ENCODE measurements around the gene STRA6.

STRA6 gene

GRCh38 chr15:74205582-74205947 lies 3.0 kb upstream of the STRA6 start:
- DNase-seq: no peak

DNA sequence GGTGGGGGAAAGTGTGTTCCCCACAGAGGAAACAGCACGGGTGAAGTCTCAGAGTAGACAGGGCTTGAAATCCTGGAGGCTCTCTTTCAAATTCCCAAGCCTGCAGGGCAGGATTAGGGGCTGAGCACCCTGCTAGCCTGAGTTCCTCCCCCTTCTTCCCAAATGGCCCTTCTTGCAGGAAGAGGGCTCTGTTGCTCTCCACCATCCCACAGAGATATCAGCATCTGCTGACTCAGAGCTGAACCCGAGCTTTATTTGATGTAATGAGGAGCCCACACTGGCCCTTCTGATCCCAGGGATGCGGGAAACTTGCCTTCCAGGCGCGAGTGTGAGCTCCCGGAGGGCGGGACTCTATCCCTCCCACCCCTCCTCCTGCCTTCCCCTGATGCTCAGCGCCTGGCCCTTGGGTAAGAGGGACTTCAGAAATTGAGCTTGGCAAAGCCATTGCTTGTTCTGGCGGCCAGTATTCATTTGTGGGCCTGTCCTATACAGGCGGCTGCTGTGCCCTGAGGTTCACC lies 1.4 kb upstream of the STRA6 start:
- DNase-seq: no peak

DNA sequence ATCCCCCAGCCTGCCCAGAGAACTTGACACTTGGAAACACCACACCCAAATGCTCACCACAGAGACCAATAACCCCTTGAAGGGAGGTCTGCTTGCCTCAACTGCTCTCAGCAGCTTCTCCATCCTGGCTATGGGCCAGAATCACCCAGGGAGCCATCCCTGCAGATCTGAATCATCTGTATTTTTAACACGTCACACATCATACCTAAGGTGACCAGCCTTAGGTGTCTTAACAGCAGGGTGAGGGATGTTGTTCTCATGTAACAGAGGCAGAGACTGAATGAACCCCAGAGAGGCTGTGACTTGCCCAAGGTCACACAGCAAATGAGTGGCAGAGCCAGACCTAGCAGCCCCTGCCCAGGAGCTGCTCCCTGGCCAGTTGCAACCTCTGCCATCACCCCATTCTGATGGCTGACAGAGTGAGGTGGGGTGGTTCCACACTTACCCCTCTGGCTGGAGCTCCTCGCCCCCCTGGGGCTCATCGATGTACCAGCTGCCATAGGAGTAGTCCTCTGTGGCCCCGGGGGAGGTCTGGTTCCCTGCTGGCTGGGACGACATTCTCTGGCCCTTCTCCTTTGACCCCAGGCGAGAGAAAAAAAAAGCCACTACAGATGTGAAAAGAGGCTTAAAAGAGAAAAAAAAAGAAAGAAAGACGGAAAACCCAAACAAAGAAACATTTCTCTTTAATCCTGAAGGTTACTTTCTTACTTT lies 722 bp downstream of the STRA6 start:
- no peak for DNase-seq

- DNase-seq: no peak
Observed at GRCh38 chr15:74200871-74201419, 1.6 kb downstream of the STRA6 start.

GRCh38 chr15:74200412-74200815 lies 2.2 kb downstream of the STRA6 start:
- peak; percentile 14 for DNase-seq

GRCh38 chr15:74199297-74199652 lies 3.3 kb downstream of the STRA6 start:
- no peak for DNase-seq

- DNase-seq: no peak
Observed at GRCh38 chr15:74197176-74197965, 5.2 kb downstream of the STRA6 start.

DNA sequence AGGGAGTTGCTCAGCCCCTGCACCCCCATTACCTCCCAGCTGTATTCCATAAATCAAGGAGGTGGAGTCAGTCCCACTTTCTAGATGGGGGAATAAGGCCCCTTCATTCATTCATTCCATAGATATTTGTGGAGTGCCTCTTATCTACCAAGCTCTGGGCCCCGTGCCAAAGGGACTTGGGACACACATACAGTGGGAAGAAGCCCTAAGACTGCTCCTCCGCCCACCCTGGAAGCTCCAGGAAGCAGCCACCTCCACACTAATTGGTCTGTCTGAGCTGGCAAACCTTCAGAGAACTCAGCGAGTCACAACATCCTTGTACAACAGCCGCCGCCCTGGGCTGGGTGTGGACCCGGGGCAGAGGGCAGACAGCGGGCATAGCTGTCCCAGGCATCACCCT lies 6.4 kb downstream of the STRA6 start:
- DNase-seq: peak; percentile 46

- DNase-seq: peak; percentile 4
Observed at GRCh38 chr15:74194572-74195559, 7.7 kb downstream of the STRA6 start.

DNA sequence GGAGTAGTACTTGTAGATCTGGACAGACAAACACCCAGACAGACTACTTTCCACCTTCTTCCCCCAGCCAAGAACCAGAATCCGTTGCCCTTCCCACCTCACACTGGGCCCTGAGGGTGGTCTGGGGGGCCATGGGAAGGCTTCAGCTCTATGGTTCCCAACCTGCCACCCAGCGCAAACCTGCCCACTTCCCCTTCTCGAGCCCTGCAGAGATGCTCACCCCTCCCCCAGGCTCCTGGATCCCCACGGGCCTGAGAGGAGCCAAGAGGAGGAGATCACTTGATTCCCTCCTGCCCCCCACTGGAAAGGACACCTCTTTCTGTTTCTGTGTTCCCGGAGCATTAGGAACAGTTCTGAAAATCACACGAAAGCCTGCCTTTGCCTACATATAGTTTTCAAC lies 8.7 kb downstream of the STRA6 start:
- no peak for DNase-seq

DNA sequence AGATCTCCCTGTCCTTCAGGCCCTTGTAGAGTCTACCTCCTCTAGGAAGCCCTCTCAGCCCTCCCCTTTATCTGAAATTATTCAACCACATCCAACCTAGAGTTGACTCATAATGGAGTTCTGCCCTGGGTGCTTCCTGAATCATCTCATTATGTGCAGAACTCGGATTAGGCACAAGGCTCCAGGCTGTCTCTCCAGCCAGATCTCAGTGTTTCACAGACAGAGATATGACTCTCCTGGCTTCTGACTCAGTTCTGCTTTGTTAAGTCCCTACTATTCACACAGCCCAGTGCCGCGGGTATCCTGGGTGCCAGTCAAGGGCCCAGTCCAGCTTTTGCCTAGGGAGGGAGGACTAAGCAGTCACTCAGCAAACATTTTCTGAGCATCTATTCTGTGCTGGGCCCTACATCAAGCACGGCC lies 9.3 kb downstream of the STRA6 start:
- DNase-seq: no peak

DNA sequence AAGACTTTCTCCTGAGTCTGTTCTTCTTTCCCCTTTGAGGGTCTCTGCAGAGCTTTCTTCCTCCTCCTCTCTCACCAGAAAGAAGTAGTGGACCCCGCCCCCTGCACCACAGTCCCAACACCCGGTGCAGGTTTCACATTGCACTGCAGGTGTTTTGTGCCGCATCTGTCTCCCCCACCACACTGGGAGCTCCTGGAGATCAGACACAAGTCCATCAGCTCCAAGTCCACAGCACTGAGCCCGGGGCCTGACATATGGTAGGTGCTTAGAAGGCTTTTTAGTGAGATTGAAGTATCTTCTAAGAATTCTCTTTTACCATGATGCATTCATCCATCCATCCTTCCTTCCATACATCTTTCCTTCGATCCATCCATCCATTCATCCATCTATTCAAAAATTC lies 9.8 kb downstream of the STRA6 start:
- no peak for DNase-seq

DNA sequence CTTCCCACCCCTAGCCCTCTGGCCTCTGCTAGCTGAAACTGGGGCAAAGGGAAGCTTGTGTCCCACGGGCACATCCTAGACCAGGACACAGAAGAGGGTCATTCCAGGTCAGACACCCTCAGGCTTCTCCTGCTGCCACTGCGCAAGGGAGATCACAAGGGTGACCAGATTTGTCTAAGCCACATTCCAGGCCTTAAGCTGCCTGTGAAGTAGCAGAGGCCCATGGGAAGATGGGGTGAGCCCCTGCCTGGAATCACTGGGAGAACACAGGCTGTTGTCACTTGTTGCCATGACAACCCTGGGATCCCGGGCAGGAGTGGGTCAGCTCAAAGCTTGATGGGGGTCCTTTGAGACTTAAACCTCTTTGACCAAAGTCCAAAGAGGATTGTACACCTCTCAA lies 10.8 kb downstream of the STRA6 start:
- DNase-seq: no peak

DNA sequence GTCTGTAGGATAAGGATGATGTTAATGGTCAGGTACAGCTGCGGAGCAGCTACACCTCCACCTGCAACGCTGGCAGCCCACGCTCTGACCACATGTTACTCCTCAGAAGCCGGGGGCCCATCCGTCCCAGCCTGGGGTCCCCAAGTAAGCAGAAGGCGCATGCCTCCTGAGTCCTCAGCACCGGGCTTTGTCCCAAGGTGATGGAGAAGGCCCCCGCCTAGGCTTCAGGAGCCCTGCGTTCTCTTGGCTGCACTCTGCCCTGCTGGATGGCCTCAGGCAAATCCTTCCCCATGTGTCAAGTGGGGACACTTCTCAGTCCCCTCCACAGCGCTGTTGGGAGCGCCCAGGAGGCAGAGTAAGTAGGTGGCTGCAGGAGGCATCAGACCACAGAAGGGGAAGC lies 14.4 kb downstream of the STRA6 start:
- no peak for DNase-seq

- DNase-seq: no peak
Observed at GRCh38 chr15:74185710-74186348, 16.8 kb downstream of the STRA6 start.

DNA sequence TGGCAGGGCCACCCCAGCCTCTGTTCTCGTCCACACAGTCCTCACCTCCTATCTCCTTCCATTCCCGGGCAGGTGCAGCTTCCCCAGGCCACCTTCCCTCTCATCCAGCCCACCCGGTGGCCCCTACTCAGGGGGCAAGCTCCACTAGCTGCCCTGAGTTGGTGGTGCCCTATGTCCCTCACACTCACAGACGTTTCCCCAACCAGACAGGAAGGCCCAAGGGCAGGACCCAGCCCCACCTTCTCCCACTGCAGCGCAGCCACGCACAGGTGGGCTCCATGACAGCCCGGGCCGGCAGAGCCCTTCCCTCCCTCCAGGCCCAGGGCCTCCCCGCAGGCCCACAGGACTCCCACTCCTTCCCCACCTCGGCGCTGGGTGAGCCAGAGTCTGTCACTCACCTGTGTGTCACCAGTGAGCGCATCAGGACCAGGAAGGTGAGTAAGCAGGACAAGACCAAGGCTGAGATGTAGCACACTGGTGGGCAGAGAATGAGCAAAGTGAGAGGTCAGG lies 17.9 kb downstream of the STRA6 start:
- DNase-seq: no peak

GRCh38 chr15:74182131-74182530 lies 20.5 kb downstream of the STRA6 start:
- DNase-seq: no peak

DNA sequence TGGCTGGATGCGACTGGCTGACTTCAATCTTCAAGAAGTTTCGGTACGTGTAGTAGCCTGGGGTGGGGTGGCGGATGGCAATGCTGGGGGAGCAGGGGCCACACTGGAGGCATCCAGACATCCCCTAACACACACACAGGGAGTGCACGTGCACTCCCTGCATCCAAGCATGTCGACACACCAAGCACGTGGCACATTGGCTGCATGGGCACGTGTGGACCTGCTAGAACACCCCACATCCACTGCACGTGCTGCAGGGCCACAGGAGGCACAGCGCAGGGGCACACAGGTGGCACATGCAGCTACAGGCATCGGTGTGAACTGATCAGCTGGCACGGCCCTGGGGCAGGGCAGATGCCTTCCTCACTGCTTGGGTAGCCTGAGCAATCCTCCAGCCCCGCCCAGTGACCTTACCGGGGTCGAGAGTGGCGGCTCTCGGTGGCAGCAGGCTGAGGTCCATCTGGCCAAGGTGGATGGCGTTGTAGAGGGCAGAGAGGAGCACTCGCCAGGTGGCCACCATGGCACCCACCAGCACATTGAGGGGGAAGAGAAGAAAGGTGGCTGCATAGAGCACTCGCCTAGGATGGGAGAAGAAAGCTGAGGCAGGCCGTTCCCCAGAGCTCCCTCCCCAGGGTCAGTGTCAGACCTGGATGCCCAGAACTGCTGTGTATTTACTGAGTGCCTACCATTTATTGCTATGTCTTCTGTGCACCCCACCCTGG lies 21.5 kb downstream of the STRA6 start:
- no peak for DNase-seq

DNA sequence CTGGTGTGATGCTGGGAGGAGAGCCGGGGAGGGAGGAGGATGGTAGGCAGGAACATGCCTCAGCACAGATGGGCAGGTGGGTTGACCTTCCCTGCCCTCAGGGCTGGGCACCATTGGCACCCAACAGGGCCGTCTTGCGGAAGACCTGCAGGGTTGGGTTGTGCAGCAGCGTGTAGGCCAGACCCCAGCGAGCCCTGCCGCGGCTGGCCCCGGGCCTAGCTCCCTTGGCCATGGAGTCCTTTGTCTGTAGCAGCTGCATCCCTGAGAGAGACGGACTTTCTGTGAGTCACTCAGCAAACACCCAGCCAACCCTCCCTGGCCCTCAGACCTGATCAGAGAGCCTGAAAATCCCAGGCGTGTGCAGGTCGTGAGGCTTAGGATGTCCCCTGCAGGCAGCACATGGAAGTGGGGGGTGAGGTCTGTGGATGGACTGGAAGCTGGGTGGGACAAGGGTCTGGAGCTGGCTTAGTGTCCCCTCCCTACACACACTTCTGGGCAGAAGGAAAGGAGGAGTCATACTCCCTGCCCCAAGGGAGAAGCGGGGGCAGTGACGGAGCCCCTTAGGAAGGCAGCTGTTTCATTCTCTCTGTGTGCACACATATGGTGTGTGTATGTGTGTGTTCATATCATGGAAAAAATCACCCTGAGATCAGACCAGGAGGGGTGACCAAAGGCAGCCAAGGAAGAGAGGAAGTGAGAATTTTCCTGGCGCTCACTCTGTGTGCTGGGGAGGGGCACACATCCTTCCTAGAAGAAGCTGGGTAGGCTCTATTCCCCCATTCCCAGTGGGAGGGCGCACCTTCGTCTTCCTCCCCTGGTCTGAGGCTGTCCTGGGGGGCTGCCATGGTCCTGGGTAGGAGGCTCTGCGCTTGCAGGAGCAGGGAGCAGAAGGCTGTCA lies 22.4 kb downstream of the STRA6 start:
- no peak for DNase-seq

DNA sequence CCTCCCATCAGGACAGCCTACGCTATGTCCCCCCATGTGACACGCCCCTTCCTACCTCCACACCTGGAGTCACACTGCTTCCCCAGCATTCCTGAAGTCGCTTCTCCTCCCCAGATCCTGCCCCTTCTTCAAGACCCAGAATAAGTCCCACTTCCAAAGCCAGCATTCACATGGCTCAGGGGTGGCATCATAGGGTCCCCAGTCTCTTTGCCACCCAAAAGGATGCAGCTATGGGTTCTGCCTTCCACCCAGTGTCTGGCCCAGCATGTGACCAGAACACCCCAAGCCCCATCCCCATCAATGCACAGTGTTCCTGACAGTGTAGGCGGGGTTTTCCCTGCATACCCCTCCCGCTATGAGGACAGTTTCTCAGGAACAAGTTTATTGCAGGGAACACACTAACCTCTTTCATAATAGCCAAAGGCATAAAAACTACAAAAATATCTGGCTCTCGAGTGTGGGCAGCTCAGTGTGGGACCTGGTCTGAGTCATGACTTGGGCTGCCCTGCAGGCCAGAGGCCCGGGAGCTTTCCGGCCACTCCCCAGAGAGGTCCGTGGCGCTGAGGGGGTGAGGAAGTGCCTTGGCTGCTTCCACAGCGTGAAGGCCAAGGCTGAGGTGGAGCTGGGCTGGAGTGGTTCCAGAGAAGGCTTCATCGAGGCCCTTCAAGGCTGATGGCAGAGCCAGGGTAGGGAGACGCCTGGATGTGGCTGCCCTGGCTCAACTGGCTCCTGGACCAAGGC lies 23.3 kb downstream of the STRA6 start:
- DNase-seq: peak; percentile 27

Data from inflammatory macrophage treated with lipopolysaccharide for 4 hours (primary cell).